GM18861 (cell line): ENCODE data around the gene CRYGC.
A peak's percentile ranks its signal among the peaks of the same experiment; 100 is the strongest.
"Not testable (repeated sequence)": the region's sequence is repeated elsewhere in the genome, so short reads cannot be mapped to it uniquely, and the experiment has no call there.

Source experiments
- ATAC-seq: cut with Tn5 transposase; IDR thresholded peaks from one replicate; pipeline ENCODE4 v1.9.1; 2021; ENCODE audit not compliant: unreplicated experiment

CRYGC gene

GRCh38 chr2:208138334-208138733 lies 8.7 kb upstream of the CRYGC start:
- not testable (repeated sequence) for ATAC-seq

GRCh38 chr2:208136716-208137094 lies 7.1 kb upstream of the CRYGC start:
- ATAC-seq = no peak

GRCh38 chr2:208135794-208136715 lies 6.4 kb upstream of the CRYGC start:
- no peak for ATAC-seq

GRCh38 chr2:208134928-208135586 lies 5.4 kb upstream of the CRYGC start:
- peak; percentile 45 for ATAC-seq

DNA sequence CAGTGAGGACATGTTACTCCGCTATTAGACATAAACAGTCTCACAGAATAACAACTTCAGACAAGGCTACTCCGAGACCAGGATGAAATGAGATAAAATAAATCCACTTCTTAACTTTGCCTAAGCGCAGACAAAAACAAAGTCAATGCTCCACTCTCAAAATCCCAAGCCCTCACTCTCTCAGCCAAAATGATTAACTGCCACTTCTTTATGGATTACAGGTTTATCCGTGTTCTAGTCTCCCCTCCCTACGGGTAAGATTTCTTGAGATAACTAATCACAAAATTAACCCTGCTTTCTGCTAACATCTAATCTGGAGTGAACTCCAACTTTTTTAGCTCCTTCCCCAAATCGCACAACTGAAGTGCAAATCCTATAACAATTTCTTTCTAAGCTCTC lies 1.1 kb upstream of the CRYGC start:
- ATAC-seq = no peak

DNA sequence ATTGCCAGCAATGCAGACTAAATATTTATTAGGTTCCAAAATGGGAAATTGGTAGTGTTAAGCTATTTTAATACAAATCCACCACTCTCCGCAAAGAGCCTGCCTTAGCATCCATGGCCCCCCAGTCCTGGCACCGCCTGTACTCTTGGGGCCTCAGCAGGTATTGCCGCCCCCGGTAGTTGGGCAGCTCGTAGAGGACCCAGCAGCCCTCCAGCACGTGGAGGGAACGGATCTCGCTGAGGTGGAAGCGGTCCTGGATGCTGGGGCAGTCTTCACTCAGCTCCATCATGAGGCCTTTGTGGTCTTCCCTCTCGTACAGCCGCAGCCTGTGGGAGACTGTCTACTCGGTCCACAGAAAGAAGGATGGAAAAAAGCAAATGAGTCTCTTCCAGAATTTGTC lies 1.5 kb downstream of the CRYGC start:
- ATAC-seq = no peak

DNA sequence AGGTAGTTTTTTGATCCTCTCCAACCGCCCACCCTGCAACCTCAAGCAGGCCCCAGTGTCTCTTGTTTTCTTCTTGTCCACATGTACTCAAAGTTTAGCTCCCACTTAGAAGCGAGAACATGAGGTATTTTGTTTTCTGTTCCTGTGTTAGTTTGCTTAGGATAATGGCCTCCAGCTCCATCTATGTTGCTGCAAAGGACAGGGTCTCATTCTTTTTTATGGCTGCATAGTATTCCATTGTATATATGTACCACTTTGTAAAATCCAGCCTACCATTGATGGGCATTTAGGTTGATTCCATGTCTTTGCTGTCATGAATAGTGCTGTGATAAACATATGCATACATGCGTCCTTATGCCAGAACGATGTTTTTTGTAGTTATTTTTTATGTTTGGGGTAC lies 2.5 kb downstream of the CRYGC start:
- no peak for ATAC-seq

DNA sequence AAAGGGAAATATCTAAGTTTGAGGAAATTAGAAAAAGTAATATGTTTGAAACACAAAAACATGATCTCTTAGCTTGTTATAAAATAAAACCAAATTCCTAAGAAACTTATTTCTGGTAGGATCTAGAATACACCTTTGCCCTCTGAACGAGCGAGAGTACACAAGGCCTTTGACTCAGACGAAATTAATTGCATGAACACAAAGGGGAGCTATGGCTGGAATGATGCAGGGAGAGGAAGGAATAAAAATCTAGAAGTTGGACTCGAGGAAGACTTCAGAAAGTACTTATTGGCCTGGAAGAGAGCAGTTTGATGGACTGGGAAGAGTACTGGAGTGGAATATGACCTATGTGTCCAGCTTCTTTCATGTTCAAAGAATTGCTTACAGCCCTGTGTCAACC lies 4.4 kb downstream of the CRYGC start:
- no peak for ATAC-seq

DNA sequence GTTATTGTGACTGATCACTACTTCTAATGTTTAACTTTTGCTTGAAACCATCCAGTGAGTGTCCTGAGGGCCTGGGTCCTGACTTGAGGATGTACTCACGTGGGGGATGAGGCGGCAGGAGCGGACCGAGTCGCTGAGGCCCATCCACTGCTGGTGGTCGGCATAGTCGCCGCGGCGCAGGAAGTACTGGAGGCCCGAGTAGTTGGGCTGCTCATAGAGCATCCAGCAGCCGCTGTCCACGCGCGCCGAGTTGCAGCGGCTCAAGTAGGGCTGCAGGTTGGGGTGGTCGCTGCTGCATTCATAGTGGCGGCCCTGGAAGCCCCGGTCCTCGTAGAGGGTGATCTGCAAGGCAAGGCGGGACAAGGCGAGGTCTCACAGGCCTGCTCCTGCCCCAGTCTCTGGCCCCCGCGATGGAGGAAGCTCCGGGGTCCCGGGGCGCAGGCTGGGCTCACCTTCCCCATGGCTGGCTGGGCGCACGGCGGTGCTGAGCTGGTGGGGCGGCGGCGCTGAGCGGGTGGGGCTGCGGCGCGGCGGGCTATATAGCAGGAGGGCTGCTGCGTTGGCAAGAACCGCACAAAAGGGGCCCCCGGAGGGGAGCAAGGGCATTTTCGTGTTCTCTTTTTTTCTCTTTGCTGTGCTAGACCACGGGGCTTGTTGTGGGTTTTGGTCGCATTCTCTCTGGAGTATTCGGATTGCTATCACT lies 5.5 kb downstream of the CRYGC start, which contains the start of gene CRYGD:
Gene CRYGD (minus strand): TSS at position 512 of the 703 bp plus-strand sequence. CDS start 51 bp downstream, at position 461.
- not testable (repeated sequence) for ATAC-seq

DNA sequence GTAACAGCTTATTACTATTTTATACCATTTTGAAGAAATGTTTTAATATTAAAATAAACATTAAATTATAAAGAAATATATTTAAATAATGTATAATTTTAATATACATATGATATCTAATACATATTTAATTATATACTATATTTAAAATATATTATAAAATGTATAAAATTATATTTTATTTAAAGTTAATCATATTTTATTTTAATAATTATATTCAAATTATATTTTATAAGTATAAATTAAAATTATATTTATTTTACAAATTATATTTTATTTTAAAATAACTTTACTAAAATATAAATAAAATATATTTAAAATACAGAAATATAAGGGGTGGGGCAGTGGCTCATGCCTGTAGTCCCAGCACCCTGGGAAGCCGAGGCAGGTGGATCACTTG lies 7.4 kb downstream of the CRYGC start:
- ATAC-seq = no peak

DNA sequence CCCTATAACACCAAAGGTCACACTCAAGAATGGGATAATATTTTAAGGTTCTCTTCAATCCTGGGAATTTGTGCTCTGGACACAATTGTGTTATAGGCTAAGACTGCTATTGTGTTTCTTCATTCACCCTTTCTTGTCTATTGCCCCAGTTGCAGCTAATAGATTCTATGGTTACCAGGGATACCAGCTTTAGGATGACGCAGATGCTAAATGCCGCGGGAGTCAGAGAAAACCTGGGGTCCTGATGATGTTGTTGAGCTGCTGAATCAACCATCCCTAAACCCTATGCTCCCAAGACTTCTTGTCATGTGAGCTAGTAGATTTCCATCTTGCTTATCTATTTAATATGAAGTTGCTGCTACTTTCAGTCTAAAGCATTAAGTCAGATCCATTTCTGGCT lies 10.7 kb downstream of the CRYGC start:
- ATAC-seq = no peak

- not testable (repeated sequence) for ATAC-seq
Measured at GRCh38 chr2:208117390-208117789, 12.2 kb downstream of the CRYGC start.

GRCh38 chr2:208112969-208113368 lies 16.7 kb downstream of the CRYGC start:
- no peak for ATAC-seq

- not testable (repeated sequence) for ATAC-seq
Measured at GRCh38 chr2:208112273-208112745, 17.3 kb downstream of the CRYGC start.

DNA sequence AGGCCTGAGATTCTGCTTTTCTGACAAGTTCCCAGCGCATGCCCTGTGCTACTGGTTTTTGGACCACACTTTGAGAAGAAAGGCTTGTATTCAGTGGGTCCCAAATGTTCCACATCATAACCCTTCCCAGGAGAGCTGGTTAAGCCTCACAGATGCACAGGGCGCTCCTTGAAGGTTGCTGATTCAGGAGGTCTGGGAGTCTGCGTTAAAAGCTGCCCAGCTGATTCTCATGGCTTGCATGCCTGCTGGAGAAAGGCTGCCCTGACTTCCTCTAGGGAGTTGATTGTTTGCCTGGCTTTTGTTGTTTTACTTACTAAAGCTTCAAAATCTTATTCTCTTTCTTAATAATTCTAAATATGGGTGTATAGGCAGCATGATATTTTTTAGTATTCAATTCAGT lies 26.0 kb downstream of the CRYGC start:
- no peak for ATAC-seq

DNA sequence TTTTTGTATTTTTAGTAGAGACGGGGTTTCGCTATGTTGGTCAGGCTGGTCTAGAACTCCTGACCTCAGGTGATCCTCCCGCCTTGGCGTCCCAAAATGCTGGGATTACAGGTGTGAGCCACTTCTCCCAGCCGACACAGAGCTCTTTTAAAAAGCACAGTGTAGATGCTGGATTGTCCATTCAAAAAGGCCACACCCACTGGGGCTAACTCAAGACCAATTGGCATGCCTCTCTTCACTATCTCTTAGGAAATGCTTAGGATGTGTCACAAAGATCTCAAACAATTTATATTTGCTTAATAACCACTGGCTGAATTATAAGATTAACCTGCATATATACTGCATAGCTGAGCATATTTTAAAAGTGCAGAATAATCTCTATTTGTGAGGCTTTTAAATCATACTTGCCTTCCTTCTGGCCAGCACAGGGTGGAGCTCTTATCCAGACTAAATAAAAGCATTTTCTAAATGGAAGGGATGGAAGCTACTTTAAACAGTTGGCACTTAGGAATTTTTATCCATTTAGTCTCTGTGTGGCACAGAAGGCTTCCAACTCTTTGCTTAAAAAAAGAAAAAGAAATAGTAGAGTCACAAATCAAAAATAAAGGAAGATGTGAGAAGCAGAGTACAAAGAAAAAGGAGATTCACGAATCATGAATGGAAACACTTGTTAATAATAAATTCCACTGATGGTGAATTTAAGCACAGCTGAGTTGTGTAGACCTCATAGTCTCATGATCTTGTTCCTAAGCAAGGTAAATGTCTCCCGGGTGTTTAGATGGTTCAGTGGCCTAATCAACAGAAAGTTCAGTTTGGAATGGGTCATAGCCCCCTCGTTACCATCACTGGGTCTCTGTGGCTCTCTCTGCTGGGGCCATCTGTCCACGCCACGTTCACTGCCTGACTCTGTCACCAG lies 27.7 kb downstream of the CRYGC start:
- ATAC-seq = no peak

DNA sequence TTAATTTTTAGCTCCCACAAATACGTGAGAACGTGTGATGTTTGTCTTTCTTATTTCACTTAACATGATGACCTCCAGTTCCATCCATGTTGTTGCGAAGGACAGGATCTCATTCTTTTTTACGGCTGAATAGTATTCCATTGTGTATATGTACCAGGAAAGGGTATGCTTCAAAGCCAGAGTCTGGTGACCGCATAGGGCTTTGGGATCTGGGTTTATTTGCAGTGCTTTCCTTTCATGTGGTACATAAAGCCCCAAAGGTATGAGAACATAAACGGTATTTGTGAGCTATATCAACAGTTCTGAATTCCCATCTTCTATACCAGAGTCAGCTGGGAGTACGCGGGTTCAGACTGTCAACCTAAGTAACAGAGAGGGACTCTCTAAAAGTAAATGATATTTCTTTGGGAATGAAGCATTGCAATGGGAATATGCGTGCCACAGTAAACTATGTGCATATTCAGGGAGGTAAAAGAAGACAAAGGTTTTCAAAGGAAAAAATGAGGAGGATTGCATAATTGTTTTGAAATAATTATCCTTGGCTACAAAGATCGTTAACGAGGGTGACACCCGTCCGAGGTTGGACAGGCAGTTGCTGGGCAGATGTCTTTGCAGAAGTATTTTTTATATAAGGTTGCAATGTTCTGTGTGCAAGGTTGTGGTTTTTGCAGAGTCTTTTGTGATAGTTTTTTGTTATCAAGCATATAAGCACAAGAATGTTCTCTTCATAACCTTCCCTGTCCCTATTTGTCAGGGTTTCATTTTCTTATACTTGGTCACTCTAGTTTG lies 29.8 kb downstream of the CRYGC start:
- ATAC-seq = no peak

GRCh38 chr2:208098701-208099100 lies 30.9 kb downstream of the CRYGC start:
- not testable (repeated sequence) for ATAC-seq

DNA sequence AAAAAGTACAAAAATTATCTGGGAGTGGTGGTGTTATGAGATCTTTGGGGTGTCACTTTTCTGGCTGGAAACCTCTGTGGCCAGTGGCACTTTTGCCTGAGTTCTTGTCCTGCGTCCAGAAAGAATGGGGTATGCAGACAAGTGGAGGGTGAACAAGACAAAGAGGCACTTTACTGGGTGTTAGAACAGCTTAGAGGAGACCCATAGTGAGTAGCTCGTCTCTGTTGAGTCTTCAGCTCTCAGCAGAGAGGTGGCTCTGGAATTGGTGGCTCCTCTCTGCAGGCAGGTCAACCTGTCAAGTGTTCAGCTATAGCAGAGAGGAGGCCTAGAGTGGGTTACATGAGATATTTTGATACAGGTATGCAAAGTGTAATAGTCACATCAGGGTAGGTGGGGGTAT lies 31.4 kb downstream of the CRYGC start:
- ATAC-seq = no peak

DNA sequence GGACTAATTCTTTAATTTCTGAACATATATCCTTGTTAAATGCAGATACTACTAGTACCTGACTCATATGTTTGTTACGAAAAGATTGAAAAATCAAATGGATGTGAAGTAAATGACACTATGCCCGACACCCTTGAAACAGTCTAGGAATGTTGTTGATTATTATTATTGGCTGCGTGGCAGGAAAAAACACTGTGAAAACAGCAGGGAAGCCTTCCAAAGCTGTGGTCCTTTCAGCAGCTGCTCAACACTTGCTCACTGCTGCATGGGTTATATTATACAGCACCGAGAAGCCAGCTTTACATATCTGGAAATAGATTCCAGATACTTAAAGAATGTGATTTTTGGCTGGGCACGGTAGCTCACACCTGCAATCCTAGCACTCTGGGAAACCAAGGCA lies 31.8 kb downstream of the CRYGC start:
- no peak for ATAC-seq
